ENCODE data around the gene RDH5. TPM values are rescaled to one million over a fixed set of nuclear protein-coding genes. Genes with fewer than 3 reads are reported as not detected.

RDH5 gene
- total RNA-seq, 4 donors from 2014 or later = 13.8 to 23.0 (median 17.2) TPM

GRCh38 chr12:55717011-55718007, 2.9 kb upstream of the RDH5 start:
- no peaks in the 10 kb centered on the region for H3K27me3 ChIP-seq
- H3K27ac ChIP-seq (replicated peaks in 1 of 4) = peak overlapping the region; percentile 89 to 100 (median 98)
- WGBS = 31% methylated on average over 8 of the region's 8 CpGs
- peaks cover 0 to 11% (median 0%) of the 10 kb centered on the region in 4 donors for H3K36me3 ChIP-seq
- H3K4me3 ChIP-seq = peak overlapping the region; percentile 58 to 71 (median 64)
- H3K4me1 ChIP-seq = peaks cover 69 to 94% (median 90%) of the 10 kb centered on the region in 4 donors
- TF ChIP-seq EP300 (IDR thresholded peaks at IDR 0.05) (no peak), POLR2AphosphoS5 (IDR thresholded peaks at IDR 0.05) (no peak), CTCF (IDR thresholded peaks at IDR 0.05) (no peak), POLR2A (IDR thresholded peaks at IDR 0.05; ENCODE audit: low read depth) (no peak)
- DNase-seq (ENCODE audit: extremely low spot score) = no peak
- H3K9me3 ChIP-seq = no peaks in the 10 kb centered on the region
- intact Hi-C loops (cut with DNase I) = no loop called here

GRCh38 chr12:55718015-55718414, 2.2 kb upstream of the RDH5 start:
- Histone ChIP-seq H3K36me3 (peaks cover 0 to 14% (median 0%) of the 10 kb centered on the region in 4 donors), H3K27ac (replicated peaks in 1 of 4) (peak overlapping the region; percentile 89 to 100 (median 98)), H3K4me3 (peak overlapping the region in 1 of 4 donors; percentile 71), H3K27me3 (no peaks in the 10 kb centered on the region), H3K9me3 (no peaks in the 10 kb centered on the region), H3K4me1 (peaks cover 69 to 94% (median 86%) of the 10 kb centered on the region in 4 donors)
- no peak for TF ChIP-seq CTCF (IDR thresholded peaks at IDR 0.05)
- no peak for TF ChIP-seq POLR2A (IDR thresholded peaks at IDR 0.05; ENCODE audit: low read depth)
- TF ChIP-seq EP300 (IDR thresholded peaks at IDR 0.05) = no peak
- TF ChIP-seq POLR2AphosphoS5 (IDR thresholded peaks at IDR 0.05) = no peak
- intact Hi-C loops (cut with DNase I) = no loop called here
- WGBS = 35% methylated on average over 4 of the region's 4 CpGs
- no peak for DNase-seq (ENCODE audit: extremely low spot score)

- H3K9me3 ChIP-seq = no peaks in the 10 kb centered on the region
- H3K4me1 ChIP-seq = peaks cover 67 to 94% (median 86%) of the 10 kb centered on the region in 4 donors
- H3K27ac ChIP-seq (replicated peaks in 1 of 4) = peak overlapping the region; percentile 89 to 100 (median 98)
- H3K27me3 ChIP-seq = no peaks in the 10 kb centered on the region
- WGBS = 43% methylated on average over 4 of the region's 4 CpGs
- H3K4me3 ChIP-seq = no peak overlapping the region
- intact Hi-C loops (cut with DNase I) = no loop called here
- TF ChIP-seq EP300 (IDR thresholded peaks at IDR 0.05) (no peak), POLR2AphosphoS5 (IDR thresholded peaks at IDR 0.05) (peak in 1 of 2 donors; percentile 13), POLR2A (IDR thresholded peaks at IDR 0.05; ENCODE audit: low read depth) (no peak), CTCF (IDR thresholded peaks at IDR 0.05) (no peak)
- no peak for DNase-seq (ENCODE audit: extremely low spot score)
- H3K36me3 ChIP-seq = peaks cover 0 to 20% (median 3%) of the 10 kb centered on the region in 4 donors
Observed at GRCh38 chr12:55718624-55719275, 1.4 kb upstream of the RDH5 start.

- Histone ChIP-seq H3K4me3 (no peak overlapping the region), H3K27me3 (no peaks in the 10 kb centered on the region), H3K36me3 (peaks cover 0 to 26% (median 10%) of the 10 kb centered on the region in 4 donors), H3K27ac (replicated peaks in 1 of 4) (peak overlapping the region; percentile 89 to 100 (median 98)), H3K4me1 (peaks cover 72 to 95% (median 89%) of the 10 kb centered on the region in 4 donors), H3K9me3 (no peaks in the 10 kb centered on the region)
- intact Hi-C loops (cut with DNase I) = no loop called here
- no peak for DNase-seq (ENCODE audit: extremely low spot score)
- 57% methylated on average over 7 of the region's 7 CpGs for WGBS
- TF ChIP-seq POLR2AphosphoS5 (IDR thresholded peaks at IDR 0.05) (no peak), EP300 (IDR thresholded peaks at IDR 0.05) (no peak), CTCF (IDR thresholded peaks at IDR 0.05) (no peak), POLR2A (IDR thresholded peaks at IDR 0.05; ENCODE audit: low read depth) (no peak)
Observed at GRCh38 chr12:55719371-55719770, 822 bp upstream of the RDH5 start.
